IMR-90 (cell line): ENCODE results near the gene AUTS2. TPM values are rescaled to one million over a fixed set of nuclear protein-coding genes. Genes with fewer than 3 reads are reported as not detected.

ENCODE experiments used
- ATAC-seq: fragments of 200-7000 bp; cut with Tn5 transposase; 2 replicates; pipeline ENCODE4 v1.9.1; 2020; ENCODE audit warnings: low read depth, mild to moderate bottlenecking, moderate library complexity
- BruUV-seq: library from RNA; stranded (reverse); fragments of 400-500 nt; replicated peaks from 2 replicates; lab custom pipeline; 2021; lab: Mats Ljungman, UMichigan
- CTCF ChIA-PET: fragments of 300-600 bp; formaldehyde crosslinking; extraction: SDS; loops from one replicate; lab custom pipeline; 2021; ENCODE audit warnings: antibody characterized with exemption; lab: Yijun Ruan, JAX
- POLR2A ChIA-PET: fragments of 300-600 bp; sonication (Branson Sonifier 250); formaldehyde crosslinking; loops from one replicate; lab custom pipeline; 2022; ENCODE audit warnings: antibody characterized with exemption; ENCODE audit not compliant: unreplicated experiment; lab: Charles Lee
- DNase-seq: peaks from one replicate; pipeline ENCODE4 v3.0.0; 2013
- H2AFZ ChIP-seq: replicated peaks from 2 replicates; pipeline ENCODE3; 2013; ENCODE audit warnings: low read length, mild to moderate bottlenecking; ENCODE audit not compliant: poor library complexity
- H2AK5ac ChIP-seq: 2 replicates; pipeline ENCODE4 v1.6.1; 2013; ENCODE audit warnings: low read depth, low read length, inconsistent platforms
- H2AK9ac ChIP-seq: replicated peaks from 2 replicates; pipeline ENCODE3; 2013; ENCODE audit warnings: mild to moderate bottlenecking, low read depth, low read length, moderate library complexity; ENCODE audit not compliant: poor library complexity
- H2BK120ac ChIP-seq: 2 replicates; pipeline ENCODE4 v1.6.1; 2013; ENCODE audit warnings: low read depth, low read length, inconsistent platforms
- H2BK15ac ChIP-seq: 3 replicates; pipeline ENCODE4 v1.6.1; 2013; ENCODE audit warnings: low read depth, low read length, inconsistent platforms
- H2BK20ac ChIP-seq: 2 replicates; pipeline ENCODE4 v1.6.1; 2013; ENCODE audit warnings: low read depth, mild to moderate bottlenecking, inconsistent platforms, low read length, moderate library complexity
- H2BK5ac ChIP-seq: 2 replicates; pipeline ENCODE4 v1.6.1; 2013; ENCODE audit warnings: mild to moderate bottlenecking, low read depth, low read length, inconsistent platforms; ENCODE audit not compliant: poor library complexity, severe bottlenecking
- H3K14ac ChIP-seq: replicated peaks from 2 replicates; pipeline ENCODE4 v1.6.1; 2013; ENCODE audit warnings: low read depth, low read length, inconsistent platforms
- H3K18ac ChIP-seq: 2 replicates; pipeline ENCODE4 v1.6.1; 2013; ENCODE audit warnings: low read depth, low read length, control low read depth
- H3K23ac ChIP-seq: 2 replicates; pipeline ENCODE4 v1.6.1; 2013; ENCODE audit warnings: low read depth, low read length, inconsistent platforms
- H3K27ac ChIP-seq: 2 replicates; pipeline ENCODE4 v1.5.1; 2013; ENCODE audit warnings: mild to moderate bottlenecking, control low read depth, low read length; ENCODE audit not compliant: insufficient read depth
- H3K27me3 ChIP-seq: 2 replicates; pipeline ENCODE4 v1.6.1; 2013; ENCODE audit warnings: low read length; ENCODE audit not compliant: control insufficient read depth, insufficient read depth
- H3K36me3 ChIP-seq: 2 replicates; pipeline ENCODE4 v1.6.1; 2013; ENCODE audit warnings: low read length, mixed read lengths; ENCODE audit not compliant: control insufficient read depth, insufficient read depth
- H3K4ac ChIP-seq: 2 replicates; pipeline ENCODE4 v1.6.1; 2013; ENCODE audit warnings: low read depth, low read length, inconsistent platforms
- H3K4me1 ChIP-seq: 2 replicates; pipeline ENCODE4 v1.6.1; 2013; ENCODE audit warnings: low read length, mixed read lengths; ENCODE audit not compliant: control insufficient read depth, insufficient read depth
- H3K4me2 ChIP-seq: 2 replicates; pipeline ENCODE4 v1.6.1; 2013; ENCODE audit warnings: low read depth, mild to moderate bottlenecking, control low read depth, low read length, moderate library complexity
- H3K4me3 ChIP-seq: 2 replicates; pipeline ENCODE4 v1.5.1; 2013; ENCODE audit warnings: low read depth, mild to moderate bottlenecking, control low read depth, low read length, moderate library complexity; ENCODE audit not compliant: insufficient read depth
- H3K56ac ChIP-seq: 2 replicates; pipeline ENCODE4 v1.6.1; 2013; ENCODE audit warnings: low read length, inconsistent platforms; ENCODE audit not compliant: insufficient read depth; ENCODE audit errors: extremely low read depth
- H3K79me1 ChIP-seq, 2 experiments: 2 replicates each; pipeline ENCODE4 v1.6.1; 2013; ENCODE audit warnings: low read length in 2 of 2, inconsistent platforms in 1 of 2, low read depth in 1 of 2
- H3K9ac ChIP-seq: 2 replicates; pipeline ENCODE4 v1.6.1; 2013; ENCODE audit warnings: low read depth, low read length, control low read depth
- H3K9me1 ChIP-seq: 2 replicates; pipeline ENCODE4 v1.6.1; 2013; ENCODE audit warnings: low read length, inconsistent platforms; ENCODE audit not compliant: insufficient read depth
- H3K9me3 ChIP-seq: 2 replicates; pipeline ENCODE4 v1.6.1; 2013; ENCODE audit warnings: low read length; ENCODE audit not compliant: control insufficient read depth, insufficient read depth
- H4K20me1 ChIP-seq: 2 replicates; pipeline ENCODE4 v1.6.1; 2013; ENCODE audit warnings: low read length, inconsistent platforms; ENCODE audit not compliant: insufficient read depth
- H4K5ac ChIP-seq: 2 replicates; pipeline ENCODE4 v1.6.1; 2013; ENCODE audit warnings: mild to moderate bottlenecking, low read depth, low read length, control low read depth
- H4K8ac ChIP-seq, 2 experiments: 2 replicates each; pipeline ENCODE4 v1.6.1; 2013; ENCODE audit warnings: low read depth in 2 of 2, low read length in 2 of 2, control low read depth in 1 of 2, inconsistent platforms in 1 of 2
- H4K91ac ChIP-seq: 2 replicates; pipeline ENCODE4 v1.6.1; 2013; ENCODE audit warnings: low read depth, low read length, inconsistent platforms; ENCODE audit not compliant: insufficient read depth
- BHLHE40 ChIP-seq: fragments of 150-350 bp; IDR thresholded peaks from 2 replicates; pipeline ENCODE4 v1.6.1; 2016; ENCODE audit warnings: mild to moderate bottlenecking, low read depth, low read length
- CEBPB ChIP-seq: IDR thresholded peaks from 2 replicates; pipeline ENCODE4 v1.6.1; 2012; ENCODE audit warnings: low read depth, low read length, improper control_type of control experiment
- CHD1 ChIP-seq: IDR thresholded peaks from 2 replicates; pipeline ENCODE4 v1.6.1; 2012; ENCODE audit warnings: low read depth, low read length, improper control_type of control experiment
- CTCF ChIP-seq: conservative IDR thresholded peaks from 2 replicates; pipeline ENCODE4 v1.5.1; 2012; ENCODE audit warnings: mild to moderate bottlenecking, low read depth, low read length, improper control_type of control experiment
- ELK1 ChIP-seq: fragments of 150-350 bp; IDR thresholded peaks from 2 replicates; pipeline ENCODE4 v1.6.1; 2016; ENCODE audit warnings: low read depth, mild to moderate bottlenecking, low read length, moderate library complexity, borderline replicate concordance
- FOS ChIP-seq: fragments of 150-350 bp; IDR thresholded peaks from 2 replicates; pipeline ENCODE4 v1.6.1; 2016; ENCODE audit warnings: low read depth, low read length
- MAFK ChIP-seq: IDR thresholded peaks from 2 replicates; pipeline ENCODE4 v1.6.1; 2012; ENCODE audit warnings: low read depth, low read length, improper control_type of control experiment
- MXI1 ChIP-seq: IDR thresholded peaks from 2 replicates; pipeline ENCODE4 v1.6.1; 2012; ENCODE audit warnings: low read depth, mild to moderate bottlenecking, low read length, moderate library complexity, borderline replicate concordance
- NFE2L2 ChIP-seq: fragments of 150-350 bp; IDR thresholded peaks from 2 replicates; pipeline ENCODE4 v1.6.1; 2016; ENCODE audit warnings: low read depth, mild to moderate bottlenecking, low read length
- RAD21 ChIP-seq: IDR thresholded peaks from 2 replicates; pipeline ENCODE4 v1.6.1; 2012; ENCODE audit warnings: low read length, improper control_type of control experiment
- RCOR1 ChIP-seq: IDR thresholded peaks from 2 replicates; pipeline ENCODE4 v1.6.1; 2012; ENCODE audit warnings: mild to moderate bottlenecking, low read length, improper control_type of control experiment; ENCODE audit not compliant: insufficient replicate concordance
- RFX5 ChIP-seq: IDR thresholded peaks from 2 replicates; pipeline ENCODE4 v1.8.0; 2012; ENCODE audit warnings: low read depth, mild to moderate bottlenecking, low read length, moderate library complexity
- SMC3 ChIP-seq: fragments of 150-350 bp; IDR thresholded peaks from 2 replicates; pipeline ENCODE4 v1.6.1; 2016; ENCODE audit warnings: low read depth, mild to moderate bottlenecking, antibody characterized with exemption, low read length, moderate library complexity
- USF2 ChIP-seq: fragments of 150-350 bp; IDR thresholded peaks from 2 replicates; pipeline ENCODE4 v1.6.1; 2017; ENCODE audit warnings: mild to moderate bottlenecking, antibody characterized with exemption, low read length, low read depth
- WGBS, 2 experiments: methylation state at CpG; one replicate each; pipeline versions ENCODE4 v1.1.5 to v1.1.7; 2013; ENCODE audit warnings: missing lambda C conversion rate in 2 of 2; ENCODE audit not compliant: insufficient read length in 1 of 2; ENCODE audit errors: extremely low coverage in 2 of 2; 5-methylcytosine and 5-hydroxymethylcytosine counted together
- dilution Hi-C: fragments of 300-500 bp; cut with HindIII; formaldehyde crosslinking; loops from one replicate; pipeline ENCODE4 v1.14.3; 2018; ENCODE audit warnings: low sequenced_read_pairs; ENCODE audit not compliant: unreplicated experiment
- in situ Hi-C: fragments of 300-500 bp; cut with MboI; formaldehyde crosslinking; loops from 3 replicates; pipeline ENCODE4 v1.14.3; 2019; ENCODE audit warnings: low sequenced_read_pairs, inconsistent platforms, mixed read lengths
- intact Hi-C: fragments of 100-400 bp; cut with micrococcal nuclease; formaldehyde crosslinking; loops from 2 replicates; pipeline ENCODE4 v1.10.0; 2022
- polyA plus RNA-seq, 3 experiments: library from polyadenylated mRNA; depleted of rRNA; stranded (reverse); fragments of >200 nt; gene quantifications; 2 replicates each; pipeline ENCODE4 v1.2.3, GENCODE V29; 2012; ENCODE audit warnings: low replicate concordance in 1 of 3
- total RNA-seq: library from RNA; depleted of rRNA; stranded (reverse); fragments of >200 nt; gene quantifications from 2 replicates; pipeline ENCODE4 v1.2.3, GENCODE V29; 2012

Gene AUTS2
- total and polyA plus RNA-seq, 2 of the 4 experiments (the other 2 are of a cell fraction): 0.90 to 3.0 TPM

- Histone ChIP-seq H3K4me3 (no peak overlapping the region), H3K14ac (no peak overlapping the region), H2BK20ac (no peak overlapping the region), H4K20me1 (no peaks in the 10 kb centered on the region), H2BK5ac (no peak overlapping the region), H3K23ac (no peak overlapping the region), H3K27me3 (no peaks in the 10 kb centered on the region), H3K18ac (no peak overlapping the region), H2AFZ (no peak overlapping the region), H3K27ac (no peak overlapping the region), H3K79me1 (no peaks in the 10 kb centered on the region), H3K56ac (no peak overlapping the region), H3K9me3 (no peaks in the 10 kb centered on the region), H2BK15ac (no peak overlapping the region), H2AK5ac (no peak overlapping the region), H2BK120ac (no peak overlapping the region), H3K36me3 (no peaks in the 10 kb centered on the region), H4K8ac (no peak overlapping the region), H4K91ac (no peak overlapping the region), H3K4me2 (no peak overlapping the region), H3K9ac (no peak overlapping the region), H3K4me1 (no peaks in the 10 kb centered on the region), H3K9me1 (no peaks in the 10 kb centered on the region), H2AK9ac (no peak overlapping the region), H3K4ac (no peak overlapping the region), H4K5ac (no peak overlapping the region)
- intact Hi-C loops: no loop called here
- ATAC-seq: no peak
- BruUV-seq: no TSS peak
- in situ Hi-C loops: no loop called here
- dilution Hi-C loops: no loop called here
- TF ChIP-seq USF2 (no peak), CEBPB (no peak), SMC3 (no peak), BHLHE40 (no peak), CHD1 (no peak), ELK1 (no peak), MAFK (no peak), NFE2L2 (no peak), RFX5 (no peak), MXI1 (no peak), RCOR1 (no peak), FOS (no peak), RAD21 (no peak), CTCF (no peak)
- ChIA-PET CTCF (no interaction called here), POLR2A (no interaction called here)
- DNase-seq: no peak
- 70% methylated on average over 3 of the region's 11 CpGs; no CpG with 5 or more reads in 1 of the 2 experiments for WGBS, 2 experiments
These were observed 1209.4 kb downstream of the AUTS2 start for GRCh38 chr7:70807650-70808049.
